NB4 (cell line): ENCODE measurements around the gene KLC3.
"Not testable (repeated sequence)": the region's sequence is repeated elsewhere in the genome, so short reads cannot be mapped to it uniquely, and the experiment has no call there.

ENCODE experiments used
- CTCF ChIP-seq: IDR thresholded peaks from one replicate; pipeline ENCODE4 v1.5.1; 2012; ENCODE audit warnings: low read depth, low read length
- MAX ChIP-seq: IDR thresholded peaks from 2 replicates; pipeline ENCODE4 v1.6.1; 2011; ENCODE audit warnings: low read depth, low read length
- MYC ChIP-seq: IDR thresholded peaks from 2 replicates; pipeline ENCODE4 v1.6.1; 2011; ENCODE audit warnings: low read depth, low read length
- POLR2A ChIP-seq: IDR thresholded peaks from 2 replicates; pipeline ENCODE4 v1.6.1; 2011; ENCODE audit warnings: mild to moderate bottlenecking; ENCODE audit not compliant: insufficient read length; ENCODE audit errors: extremely low read depth

- not testable (repeated sequence) for TF ChIP-seq MYC, CTCF, MAX, POLR2A
These were observed 31.2 kb upstream of the KLC3 start for GRCh38 chr19:45309322-45309721.
